ENCODE results near the gene OR4F3.
"Not testable (repeated sequence)": the region's sequence is repeated elsewhere in the genome, so short reads cannot be mapped to it uniquely, and the experiment has no call there.

OR4F3 gene

GRCh38 chr5:181366968-181367367, at the start of gene OR4F3:
Gene OR4F3, plus strand, starts transcription at chr5:181367268.
- not testable (repeated sequence) for DNase-seq; H3K9me3 Mint-ChIP-seq; H3K27ac Mint-ChIP-seq; H3K27me3 Mint-ChIP-seq (ENCODE audit: low read depth, poor library complexity); H3K36me3 Mint-ChIP-seq (ENCODE audit: low read depth); H3K4me1 Mint-ChIP-seq; H3K4me3 Mint-ChIP-seq
